Stimulated activated CD8-positive, alpha-beta memory T cell treated with anti-CD3 and anti-CD28 coated beads, Interleukin-15, amount 100 ng/mL, for 4 hours (primary cell): ENCODE measurements around the gene CWC15.
"Not testable (repeated sequence)": the region's sequence is repeated elsewhere in the genome, so short reads cannot be mapped to it uniquely, and the experiment has no call there.

Source experiments
- DNase-seq, 2 donors: peaks; one replicate each; pipeline ENCODE4 v3.0.0-alpha.2; 2020; ENCODE audit warnings: low read depth in 2 of 2

CWC15 gene

GRCh38 chr11:94913718-94914394, 59.5 kb downstream of the CWC15 start:
- DNase-seq, result not testable (repeated sequence)

- no peak for DNase-seq
These were observed 60.5 kb downstream of the CWC15 start for GRCh38 chr11:94912806-94913205.
